ENCODE data around the gene EVI5.
"Not testable (repeated sequence)": the region's sequence is repeated elsewhere in the genome, so short reads cannot be mapped to it uniquely, and the experiment has no call there.

Gene EVI5

DNA sequence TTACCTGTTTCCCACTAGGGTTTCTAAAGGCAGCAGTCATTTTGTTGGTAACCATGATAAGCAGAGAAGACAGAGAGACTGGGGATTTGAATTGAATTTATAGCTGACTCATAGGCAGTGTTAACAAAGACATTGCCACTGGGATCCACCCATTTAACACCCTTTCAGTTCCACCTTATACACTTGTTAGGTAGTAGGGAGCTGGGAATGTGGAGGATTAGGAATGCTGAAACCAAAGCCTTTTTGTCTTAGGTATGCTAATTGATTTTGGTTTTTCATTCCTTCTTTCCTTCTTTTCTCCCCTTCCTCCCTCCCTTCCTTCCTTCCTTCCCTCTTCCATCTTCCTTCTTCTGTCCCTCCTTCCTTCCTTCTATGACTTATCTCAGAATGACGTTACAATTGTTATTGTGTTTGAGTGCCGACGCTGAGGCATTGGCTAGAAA is 7.5 kb upstream of the EVI5 start:
- no peak for DNase-seq (ENCODE audit: low spot score)

DNA sequence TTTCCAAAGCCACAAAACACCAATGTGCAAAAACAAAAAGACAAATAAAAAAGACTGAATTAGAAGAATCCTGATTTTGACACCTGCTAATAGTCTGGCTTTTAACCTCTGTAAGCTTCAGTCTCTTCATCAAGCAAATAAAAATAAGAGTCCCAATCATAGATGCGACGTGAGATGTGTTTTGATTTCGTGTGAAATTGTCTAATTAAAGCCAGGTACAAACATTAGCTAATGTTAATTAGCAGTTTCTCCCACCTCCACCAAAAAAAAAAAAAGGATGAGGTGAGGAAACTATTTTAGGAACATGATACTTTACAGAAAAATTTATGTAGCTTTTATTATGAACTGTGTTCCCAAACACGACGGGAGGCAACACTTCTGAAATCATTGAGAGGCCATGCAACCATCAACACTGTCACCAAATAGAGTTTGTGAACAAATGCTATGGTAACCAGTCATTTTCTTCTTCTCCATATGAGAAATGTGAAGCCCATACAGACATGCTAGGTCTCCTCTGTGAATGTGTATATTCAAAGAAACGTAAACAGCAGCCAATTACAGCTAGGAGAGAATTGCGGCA is 6.7 kb upstream of the EVI5 start:
- no peak for DNase-seq (ENCODE audit: low spot score)

DNA sequence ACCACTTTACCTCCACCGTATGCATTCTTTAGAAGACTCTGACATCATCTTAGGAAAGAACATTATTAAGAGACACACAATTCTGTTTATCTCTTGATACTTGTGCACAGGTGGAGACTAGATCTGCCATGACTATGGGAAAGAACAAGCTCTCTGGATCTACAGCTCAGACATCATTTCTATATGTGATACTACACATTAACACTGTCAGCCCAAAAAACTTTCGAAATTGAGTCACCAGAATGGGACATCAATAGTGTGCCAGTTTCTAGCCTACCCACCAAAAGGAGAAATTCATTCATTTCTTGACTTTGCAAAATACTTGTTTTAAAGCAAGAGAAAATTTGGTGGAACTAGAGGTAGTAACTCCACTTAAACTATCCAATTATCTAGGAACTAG is 6.0 kb upstream of the EVI5 start:
- no peak for DNase-seq (ENCODE audit: low spot score)

DNA sequence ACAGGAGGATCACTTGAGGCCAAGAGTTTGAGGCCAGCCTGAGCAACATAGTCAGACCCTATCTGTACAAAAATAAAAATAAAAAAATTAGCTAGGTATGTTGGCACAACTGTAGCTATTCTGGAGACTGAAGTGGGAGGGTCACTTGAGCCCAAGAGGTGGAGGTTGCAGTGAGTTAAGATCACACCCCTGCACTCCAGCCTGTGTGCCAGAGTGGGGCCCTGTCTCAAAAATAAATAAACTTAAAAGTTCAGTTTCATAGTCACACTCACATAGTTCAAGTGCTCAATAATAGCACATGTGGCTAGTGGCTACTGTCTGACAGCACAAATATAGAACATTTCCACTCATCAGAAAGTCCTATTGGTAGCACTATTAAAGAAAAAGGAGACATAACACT is 5.2 kb upstream of the EVI5 start:
- no peak for DNase-seq (ENCODE audit: low spot score)

DNA sequence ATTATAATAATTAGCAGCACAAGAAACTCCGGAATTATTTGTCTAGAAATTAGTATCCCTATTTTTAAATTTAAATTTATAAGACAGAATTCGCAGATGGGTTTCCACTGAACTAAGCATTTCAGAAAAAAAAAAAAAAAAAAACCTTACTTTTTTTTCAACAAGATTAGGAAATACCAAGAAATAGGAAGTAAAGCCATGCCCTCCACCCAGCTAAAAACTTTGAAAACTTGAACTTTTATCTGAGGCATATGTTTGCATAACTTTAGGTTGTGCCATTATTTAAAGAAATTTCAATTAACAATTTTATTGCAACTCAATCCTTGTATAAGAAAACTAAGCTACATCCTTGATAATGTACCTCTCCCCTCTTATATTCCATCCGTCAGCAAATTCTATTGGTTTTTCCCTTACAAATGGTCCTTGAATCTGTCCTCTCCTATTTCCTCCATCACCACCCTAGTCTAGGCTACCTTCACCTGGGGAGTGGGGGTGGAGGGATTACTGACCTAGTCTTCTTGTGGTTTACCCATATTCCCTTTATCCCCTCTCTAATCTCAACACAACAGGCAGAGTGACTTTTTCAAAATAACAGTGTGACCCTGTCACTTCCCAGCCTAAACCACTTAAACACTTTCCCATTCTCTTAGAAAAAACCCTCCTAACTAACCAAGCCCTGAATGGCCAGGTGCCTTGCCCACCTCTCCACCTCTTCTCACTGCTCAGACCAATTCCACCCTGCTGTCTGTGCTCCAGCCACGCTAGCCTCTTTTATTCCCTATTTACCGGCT is 1.4 kb upstream of the EVI5 start:
- DNase-seq (ENCODE audit: low spot score) = no peak

DNA sequence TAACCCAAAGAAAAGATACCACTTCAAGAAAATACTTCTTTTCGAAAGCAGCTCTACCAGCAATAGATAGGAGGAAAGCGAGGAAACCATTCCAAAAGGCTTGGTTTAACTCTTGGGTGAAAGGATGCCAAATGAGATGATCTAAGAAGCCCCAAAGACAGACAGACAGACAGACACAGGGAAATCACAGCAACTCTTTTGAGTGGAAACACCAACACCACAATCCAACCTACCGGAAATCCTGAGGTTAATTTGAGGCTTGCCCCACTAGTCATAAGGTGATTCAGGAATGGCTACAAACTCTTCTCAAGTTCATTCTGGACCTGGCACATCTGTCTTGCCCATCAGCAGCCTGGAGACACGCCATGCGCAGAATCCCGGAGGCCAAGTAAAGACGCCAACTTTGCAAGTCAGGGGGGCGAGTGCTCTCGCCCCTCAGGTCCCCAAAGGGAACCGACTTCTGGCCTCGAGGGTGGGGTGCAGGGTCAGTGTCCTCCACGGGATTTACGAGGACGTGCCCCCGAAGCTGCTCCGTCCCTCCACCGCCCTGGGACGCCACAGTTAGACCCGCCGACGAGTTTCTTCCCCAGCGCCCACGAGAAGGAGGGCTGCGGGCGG is 778 bp downstream of the EVI5 start:
- DNase-seq (ENCODE audit: low spot score) = peak; percentile 8

DNA sequence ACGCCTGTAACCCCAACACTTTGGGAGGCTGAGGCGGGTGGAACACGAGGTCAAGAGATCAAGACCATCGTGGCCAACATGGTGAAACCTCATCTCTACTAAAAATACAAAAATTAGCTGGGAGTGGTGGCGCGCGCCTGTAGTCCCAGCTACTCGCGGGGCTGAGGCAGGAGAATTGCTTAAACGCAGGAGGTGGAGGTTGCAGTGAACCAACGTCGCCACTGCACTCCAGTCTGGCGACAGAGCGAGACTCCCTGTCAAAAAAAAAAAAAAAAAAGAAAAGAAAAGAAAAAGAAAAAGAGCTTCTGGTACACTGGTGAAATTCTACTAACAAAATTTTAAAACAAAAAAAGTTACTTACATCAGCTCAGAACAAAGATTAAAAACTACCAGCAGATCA is 1.4 kb downstream of the EVI5 start:
- DNase-seq (ENCODE audit: low spot score) = peak; percentile 30

DNA sequence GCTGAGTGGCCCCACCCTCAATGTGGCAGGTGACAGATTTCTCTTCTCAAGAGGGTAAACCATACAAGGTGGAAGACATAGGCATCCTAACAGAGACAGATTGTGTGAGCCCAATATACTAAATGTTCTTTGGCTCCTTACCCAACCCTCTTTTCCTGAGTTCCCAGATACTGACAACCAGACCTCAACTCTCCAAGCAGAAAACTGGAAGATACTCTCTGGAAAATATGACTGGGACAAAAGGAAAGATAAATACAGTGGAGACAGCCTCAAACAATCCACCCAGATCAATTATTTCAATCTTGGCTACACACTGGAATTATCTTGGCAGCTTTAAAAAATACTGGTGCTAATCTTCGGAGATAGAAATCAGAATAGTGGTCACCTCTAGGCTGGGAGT is 6.5 kb downstream of the EVI5 start:
- no peak for DNase-seq (ENCODE audit: low spot score)

DNA sequence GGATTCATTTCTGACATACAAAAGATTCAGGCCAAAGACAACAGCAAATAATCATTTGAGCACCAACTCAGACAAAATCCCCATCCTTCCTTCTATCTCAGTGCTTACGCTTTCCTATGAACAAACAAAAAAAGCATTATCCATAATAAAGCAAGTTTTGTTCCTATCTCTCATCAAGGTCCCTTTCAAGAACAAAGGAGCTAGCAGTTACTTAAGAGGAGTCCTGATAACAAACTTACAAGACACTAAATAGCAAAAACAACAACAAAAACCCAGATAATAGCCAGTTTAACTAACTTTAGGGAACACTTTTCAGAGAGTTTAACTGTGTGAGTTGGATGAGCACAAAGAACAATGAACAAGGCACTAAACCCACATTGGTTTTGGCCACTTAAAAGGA is 10.5 kb downstream of the EVI5 start:
- DNase-seq (ENCODE audit: low spot score) = no peak

DNA sequence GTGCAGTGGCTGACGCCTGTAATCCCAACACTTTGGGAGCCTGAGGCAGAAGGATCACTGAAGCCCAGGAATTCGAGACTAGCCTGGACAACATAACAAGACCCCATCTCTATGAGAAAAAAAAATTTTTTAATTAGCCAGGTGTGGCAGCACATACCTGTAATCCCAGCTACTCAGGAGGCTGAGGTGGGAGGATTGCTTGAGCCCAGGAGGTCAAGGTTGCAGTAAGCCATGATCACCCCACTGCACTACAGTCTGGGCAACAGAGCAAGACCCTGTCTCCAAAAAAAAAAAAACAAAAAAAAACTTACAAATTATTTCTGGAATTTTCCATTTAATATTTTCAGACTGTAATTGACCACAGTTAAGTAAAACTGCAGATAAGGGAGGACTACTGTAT is 11.2 kb downstream of the EVI5 start:
- not testable (repeated sequence) for DNase-seq (ENCODE audit: low spot score)

DNA sequence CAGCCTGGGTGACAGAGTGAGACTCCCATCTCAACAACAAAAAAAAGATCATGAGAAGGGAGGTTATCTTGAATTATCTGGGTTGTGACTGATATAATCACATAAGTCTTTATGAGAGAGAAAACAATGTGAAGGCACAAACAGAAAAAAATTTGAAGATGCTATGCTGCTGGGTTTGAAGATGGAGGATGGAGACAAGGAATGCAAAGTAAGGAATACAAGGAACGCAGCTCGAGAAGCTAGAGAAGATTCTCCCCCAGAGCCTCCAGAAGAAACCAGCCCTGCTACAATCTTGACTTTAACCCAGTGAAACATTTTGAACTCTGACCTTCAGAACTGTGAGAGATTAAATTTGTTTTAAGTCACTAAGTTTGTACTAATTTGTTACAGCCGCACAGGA is 15.1 kb downstream of the EVI5 start:
- DNase-seq (ENCODE audit: low spot score) = no peak

DNA sequence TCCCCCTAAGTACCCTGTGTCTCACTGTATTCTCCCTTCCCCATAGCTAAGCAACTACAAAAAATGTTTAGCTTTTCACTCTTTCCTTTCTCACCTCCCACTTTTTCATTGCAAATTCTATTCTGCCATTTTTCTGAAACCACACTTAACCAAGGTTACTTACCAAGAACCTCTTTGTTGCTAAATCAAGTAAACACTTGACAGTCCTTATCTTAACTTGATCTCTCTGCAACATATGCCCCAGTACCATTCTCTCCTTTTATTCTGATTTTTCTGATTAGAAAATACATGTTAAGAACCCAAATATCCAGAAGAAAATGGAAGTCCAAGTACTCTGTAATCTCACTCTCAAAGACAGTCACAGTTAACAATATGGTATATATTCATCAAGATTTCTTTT is 16.0 kb downstream of the EVI5 start:
- no peak for DNase-seq (ENCODE audit: low spot score)

DNA sequence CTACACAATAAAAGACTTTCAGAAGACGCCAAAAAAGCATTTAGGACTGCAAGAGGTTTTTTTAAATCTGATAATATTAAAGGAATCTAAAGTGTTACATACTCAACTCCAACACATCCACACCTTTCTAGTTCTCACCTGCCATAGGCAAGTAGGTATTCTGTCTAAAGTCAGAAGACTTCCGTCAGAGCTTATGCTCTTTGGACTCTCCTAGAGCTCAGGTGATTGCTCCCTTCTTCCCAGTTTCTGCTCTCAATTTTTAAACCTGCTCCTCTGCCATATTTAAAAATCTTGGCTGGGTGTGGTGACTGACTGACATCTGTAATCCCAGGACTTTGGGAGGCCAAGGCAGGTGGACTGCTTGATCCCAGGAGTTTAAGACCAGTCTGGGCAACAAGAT is 16.6 kb downstream of the EVI5 start:
- DNase-seq (ENCODE audit: low spot score) = no peak

DNA sequence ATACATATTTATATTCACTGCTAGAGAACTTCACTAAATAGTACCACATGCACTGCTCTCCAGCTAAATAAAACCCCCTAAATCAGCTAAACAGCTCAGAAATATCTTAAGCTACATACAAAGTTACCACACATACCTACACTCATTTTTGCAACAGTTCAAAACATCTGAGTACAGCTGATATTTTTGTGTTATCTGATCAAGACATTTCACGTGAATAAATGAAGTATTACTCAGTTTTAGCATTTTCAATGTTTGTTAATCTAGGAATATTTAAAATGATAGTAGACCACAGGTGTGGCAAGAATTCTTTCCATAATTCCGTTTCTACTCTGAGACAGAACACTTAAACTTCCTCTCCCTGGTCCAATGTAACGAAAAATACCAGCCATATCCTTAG is 20.8 kb downstream of the EVI5 start:
- DNase-seq (ENCODE audit: low spot score) = no peak

DNA sequence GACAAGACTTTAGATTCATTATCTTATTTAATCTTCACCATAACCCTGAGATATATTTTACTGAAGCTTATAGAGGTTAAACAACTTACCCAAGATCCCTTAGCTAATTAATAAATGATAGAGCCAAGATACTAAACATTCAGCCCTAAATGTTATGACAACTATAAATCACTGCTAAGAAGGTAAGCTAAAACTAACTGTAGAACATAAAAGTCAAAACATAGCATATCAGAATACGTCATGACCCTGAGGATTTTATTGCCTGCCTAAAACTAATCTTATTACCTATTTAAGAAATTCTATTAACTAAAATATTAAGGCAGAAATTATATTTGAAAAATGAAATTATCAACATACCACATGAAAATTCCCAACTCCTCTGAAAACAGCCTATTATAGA is 22.6 kb downstream of the EVI5 start:
- DNase-seq (ENCODE audit: low spot score) = no peak

DNA sequence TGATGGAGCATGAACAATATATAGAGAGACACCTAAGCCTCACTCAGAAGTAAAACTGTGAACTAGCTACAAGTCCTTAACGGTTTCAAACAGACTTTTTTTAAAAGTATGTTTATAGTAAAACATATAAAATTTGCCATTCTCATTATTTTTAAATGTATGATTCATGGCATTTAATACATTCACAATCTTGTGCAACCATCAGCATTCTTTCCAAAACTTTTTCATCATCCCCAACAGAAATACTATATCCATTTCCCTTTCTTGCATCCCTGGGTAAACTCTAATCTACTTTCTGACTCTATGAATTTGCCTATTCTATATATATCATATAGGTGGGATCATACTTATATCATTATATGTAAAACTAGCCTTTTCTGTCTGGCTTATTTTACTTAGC is 25.5 kb downstream of the EVI5 start:
- DNase-seq (ENCODE audit: low spot score) = no peak

DNA sequence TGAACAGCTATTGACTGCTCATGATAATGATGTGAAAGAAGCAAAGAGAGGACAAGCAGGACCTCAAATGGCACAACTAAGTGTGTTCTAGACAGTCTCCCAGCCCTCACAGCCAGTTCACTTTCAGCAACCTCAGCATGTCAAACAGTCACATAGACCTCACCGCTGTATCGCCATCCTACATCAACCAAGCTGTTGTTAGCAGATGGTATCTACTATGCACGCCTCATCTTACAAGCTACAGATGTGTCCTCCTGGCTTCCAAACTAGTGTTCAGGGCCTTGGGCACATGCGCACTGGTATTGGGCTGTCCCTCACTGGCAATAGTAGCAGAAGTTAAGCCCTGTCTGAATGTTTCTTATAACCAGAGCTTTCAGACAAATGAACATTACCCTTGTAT is 28.4 kb downstream of the EVI5 start:
- no peak for DNase-seq (ENCODE audit: low spot score)

DNA sequence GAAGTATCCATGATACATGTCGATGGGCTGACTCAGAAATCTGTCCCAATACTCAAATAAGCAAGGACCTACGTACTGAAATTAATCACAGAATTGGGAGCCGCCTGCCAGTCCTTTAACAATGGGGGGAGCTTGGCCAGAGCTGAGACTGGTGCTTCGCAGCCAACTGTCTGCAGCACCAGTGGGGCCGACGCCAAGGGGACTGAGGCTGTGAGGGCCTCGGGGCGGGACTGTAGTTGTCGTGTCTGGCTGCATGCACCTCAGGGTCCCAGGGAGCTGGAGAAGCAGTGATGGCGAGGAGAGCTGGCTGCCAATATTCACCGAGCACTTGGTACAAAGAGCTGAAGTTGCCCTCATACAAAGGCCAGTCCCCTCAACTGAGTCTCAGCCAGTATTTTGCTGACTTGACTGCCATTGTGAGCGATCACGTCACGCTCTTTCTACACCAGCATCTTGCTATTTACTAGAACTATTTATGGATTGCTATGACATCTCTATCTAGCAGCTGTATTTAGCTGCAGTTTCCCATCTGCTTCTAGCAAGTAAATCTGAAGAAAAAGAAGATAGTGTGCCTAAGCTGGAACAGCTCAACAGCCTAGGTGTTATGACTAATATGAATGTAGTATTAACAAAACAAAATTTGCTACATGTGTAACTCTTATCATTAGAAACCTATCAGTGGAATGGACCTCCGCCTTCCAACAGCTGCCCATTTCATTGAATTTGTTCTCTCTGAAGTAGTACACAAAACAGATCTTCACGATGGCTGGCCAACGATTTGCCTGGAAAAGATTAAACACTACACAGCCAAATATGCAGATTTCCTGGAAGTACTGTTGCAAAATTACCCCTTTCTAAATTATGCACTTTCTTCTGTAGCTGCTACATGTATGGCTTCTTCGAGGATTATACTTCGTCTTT is 29.1 kb downstream of the EVI5 start:
- no peak for DNase-seq (ENCODE audit: low spot score)

DNA sequence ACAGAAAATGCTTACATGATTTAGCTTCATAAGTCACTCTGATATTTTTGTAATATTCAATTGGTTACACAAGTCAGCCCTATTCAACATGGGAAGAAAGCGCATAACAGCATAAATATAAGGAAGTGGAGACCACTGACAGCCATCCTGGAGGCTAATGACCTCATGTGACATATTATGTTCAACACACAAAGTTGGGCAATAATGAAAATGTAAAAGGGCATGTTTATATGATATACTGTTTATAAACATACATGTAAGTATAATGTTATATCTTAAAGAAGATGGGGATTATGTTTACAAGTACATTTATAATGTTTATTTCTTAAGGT is 30.2 kb downstream of the EVI5 start:
- DNase-seq (ENCODE audit: low spot score) = no peak

DNA sequence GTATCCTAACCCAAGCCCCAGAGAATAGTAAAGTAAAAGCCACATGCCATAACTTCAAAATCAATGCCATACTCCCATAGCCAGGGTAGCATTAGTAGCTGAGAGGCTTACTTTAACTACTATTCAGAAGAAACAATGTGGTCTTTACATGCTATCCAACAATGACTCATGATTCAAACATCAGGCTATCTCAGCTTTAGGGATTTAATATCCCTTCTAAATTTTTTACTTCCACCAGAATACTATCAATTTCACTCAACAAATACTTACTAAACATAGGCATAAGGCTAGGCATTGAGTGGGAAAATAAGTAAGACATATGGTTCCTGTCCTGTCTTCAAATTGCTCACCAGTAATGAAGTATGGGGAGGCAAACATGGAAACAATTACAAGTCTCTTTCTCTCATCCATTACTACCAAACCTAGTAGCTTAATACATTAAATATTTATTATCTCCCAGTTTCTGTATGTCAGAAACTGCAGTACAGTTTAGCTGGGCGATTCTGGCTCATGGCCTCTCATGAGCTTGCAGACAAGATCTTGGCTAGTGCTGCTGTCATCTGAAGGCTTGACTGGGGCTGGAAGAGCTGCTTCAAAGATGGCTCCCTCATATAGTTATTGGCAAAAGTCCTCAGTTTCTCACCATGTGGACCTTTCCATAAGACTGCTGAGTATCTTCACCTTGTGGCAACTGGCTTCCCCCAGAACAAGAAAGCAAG is 30.7 kb downstream of the EVI5 start:
- DNase-seq (ENCODE audit: low spot score) = no peak

DNA sequence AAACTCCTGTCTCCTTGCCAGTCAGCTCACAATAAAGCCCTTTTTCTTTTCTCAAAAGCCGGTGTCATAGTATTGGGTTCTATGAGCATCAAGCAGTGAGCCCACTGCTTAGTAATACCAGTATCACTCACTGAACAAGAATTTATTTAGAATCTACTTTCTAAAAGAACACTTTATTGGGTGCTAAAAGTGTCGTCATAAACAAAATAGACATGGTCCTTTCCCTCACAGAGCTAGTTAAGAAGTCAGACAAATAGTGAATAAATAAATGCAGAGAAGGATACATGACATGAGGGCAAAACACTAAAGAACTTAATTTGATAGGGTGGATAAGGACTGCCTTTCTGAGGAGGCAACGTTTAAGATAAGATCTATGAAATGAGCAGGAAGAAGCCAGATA is 32.2 kb downstream of the EVI5 start:
- DNase-seq (ENCODE audit: low spot score) = peak; percentile 10

All from SK-N-DZ (cell line).